ENCODE results near the gene HMG20B.
A peak's percentile ranks its signal among the peaks of the same experiment; 100 is the strongest.

The HMG20B gene

DNA sequence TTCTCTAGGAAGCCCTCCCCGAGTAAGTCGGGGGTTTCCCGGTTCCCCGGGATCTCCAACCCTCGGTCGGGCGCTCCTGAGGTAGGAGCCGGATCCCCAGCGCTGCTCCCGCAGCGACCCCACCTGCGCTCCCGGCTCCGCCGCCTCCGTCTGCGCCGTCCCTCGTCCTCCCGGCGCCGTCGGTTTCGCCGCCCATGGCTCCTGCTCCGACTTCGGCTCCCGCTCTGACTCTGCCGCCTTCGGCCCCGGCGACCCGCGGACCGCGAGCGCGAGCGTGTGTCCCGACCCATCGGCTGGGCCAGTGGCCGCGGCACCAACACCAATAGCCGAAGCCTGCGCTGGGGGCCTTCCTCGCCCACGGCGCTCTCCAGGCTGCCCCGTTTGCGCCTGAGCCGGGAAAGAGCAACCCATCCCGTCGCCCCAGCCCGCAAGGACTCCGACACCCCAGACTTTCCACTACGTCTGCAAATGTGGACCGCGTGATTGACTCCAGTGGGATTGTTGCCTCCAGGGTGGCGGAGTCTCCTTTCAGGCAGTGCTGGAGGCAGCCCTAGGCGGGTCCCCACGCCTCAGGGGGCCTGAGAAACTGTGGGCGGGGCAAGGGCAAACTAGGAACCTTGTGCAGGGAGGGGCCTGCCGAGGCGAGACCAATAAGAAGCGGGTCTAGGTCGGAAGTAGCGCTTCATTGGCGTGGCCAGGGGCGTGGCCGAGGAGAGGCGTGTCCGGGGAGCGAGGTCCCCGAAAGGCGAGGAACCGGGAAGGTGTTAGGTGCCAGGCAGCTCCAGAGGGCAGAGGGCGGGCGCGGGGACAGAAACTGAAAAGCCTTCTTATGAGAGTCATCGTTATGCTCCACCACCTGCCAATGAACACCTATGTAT lies 54.0 kb downstream of the HMG20B start, which contains the start of gene CACTIN:
Gene CACTIN, minus strand, starts transcription at position 318 of the 878 bp plus-strand sequence. Its CDS starts 28 bp downstream, at position 290.
- Histone ChIP-seq H3K27me3 (no peaks in the 10 kb centered on the region), H3K36me3 (peaks cover 40% of the 10 kb centered on the region), H3K9ac (peak within 1 kb of the TSS; percentile 94), H3K4me1 (peaks cover 30% of the 10 kb centered on the region), H4K20me1 (peaks cover 55% of the 10 kb centered on the region), H3K4me3 (peak within 1 kb of the TSS; percentile 95), H3K4me2 (peak within 1 kb of the TSS; percentile 100), H3K27ac (peak within 1 kb of the TSS; percentile 98), H3K9me3 (no peaks in the 10 kb centered on the region)
- TF ChIP-seq Cebpa-rat (IDR thresholded peaks at IDR 0.05) = no peak

- Histone ChIP-seq H4K20me1 (peaks cover 55% of the 10 kb centered on the region), H3K4me1 (peaks cover 30% of the 10 kb centered on the region), H3K4me2 (peak overlapping the region; percentile 100), H3K9me3 (no peaks in the 10 kb centered on the region), H3K9ac (no peak overlapping the region), H3K27me3 (no peaks in the 10 kb centered on the region), H3K4me3 (no peak overlapping the region; the same call in 1 of the 2 replicates), H3K27ac (no peak overlapping the region), H3K36me3 (peaks cover 40% of the 10 kb centered on the region)
- no peak for TF ChIP-seq Cebpa-rat (IDR thresholded peaks at IDR 0.05)
Measured at GRCh38 chr19:3627351-3627723, 54.6 kb downstream of the HMG20B start.

All from BLaER1 (cell line).